Left renal cortex interstitium (tissue), 4 donors: ENCODE results near the gene CDK1. TPM values are rescaled to one million over a fixed set of nuclear protein-coding genes. Genes with fewer than 3 reads are reported as not detected.

Experiments
- DNase-seq, 4 donors: peaks; one replicate each; pipeline ENCODE4 v3.0.0-alpha.2; 2013; ENCODE audit warnings: low read depth in 4 of 4, low spot score in 2 of 4, missing footprints in 1 of 4
- polyA plus RNA-seq, 4 donors: library from polyadenylated mRNA; unstranded; fragments of 120-200 nt; gene quantifications; one replicate each; pipeline ENCODE4 v1.2.1, GENCODE V29; 2013; ENCODE audit not compliant: insufficient read length in 4 of 4

CDK1 gene
- polyA plus RNA-seq, 4 donors, result 64.8 to 80.2 (median 72.3) TPM

GRCh38 chr10:60769406-60769805 is 8.9 kb upstream of the CDK1 start:
- no peak for DNase-seq

DNA sequence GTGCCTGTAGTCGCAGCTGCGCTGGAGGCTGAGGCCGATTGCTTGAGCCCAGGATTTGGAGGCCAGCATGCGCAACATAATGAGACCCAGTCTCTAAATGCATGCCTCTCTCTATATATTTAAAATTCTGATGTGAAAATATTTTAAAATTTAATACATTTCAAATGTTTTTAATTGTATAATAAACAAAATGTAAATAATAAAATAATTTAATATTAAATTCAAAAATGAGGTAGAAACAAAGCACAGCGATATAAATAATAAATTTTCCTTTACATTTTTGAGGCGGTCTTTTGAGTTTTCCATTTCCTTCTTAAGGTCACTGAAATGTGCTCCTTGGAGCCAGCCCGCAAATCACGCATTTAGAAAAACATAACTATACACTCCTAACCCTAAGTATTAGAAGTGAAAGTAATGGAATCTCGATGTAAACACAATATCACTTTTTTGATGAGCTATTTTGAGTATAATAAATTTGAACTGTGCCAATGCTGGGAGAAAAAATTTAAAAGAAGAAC is 523 bp upstream of the CDK1 start:
- no peak for DNase-seq

- no peak for DNase-seq
These were observed 906 bp downstream of the CDK1 start for GRCh38 chr10:60778971-60779796.

DNA sequence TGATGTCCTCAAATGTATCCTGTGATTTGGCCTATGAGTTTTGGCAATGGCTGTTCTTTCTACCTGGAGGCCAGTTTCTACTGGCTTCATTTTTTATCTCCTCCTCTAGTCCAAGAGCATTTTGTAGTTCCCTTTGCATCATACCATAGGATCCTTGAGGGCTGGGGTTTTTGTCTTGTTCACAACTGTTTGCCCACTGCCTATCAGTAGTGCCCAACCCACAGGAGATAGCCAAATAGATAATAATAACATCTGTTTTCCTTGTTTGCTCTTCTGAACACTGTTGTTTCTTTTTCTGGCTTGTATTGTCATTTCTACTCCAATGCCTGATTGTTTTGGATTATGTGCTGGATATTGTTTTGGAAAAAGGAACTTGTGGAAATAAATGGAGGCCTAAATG is 3.4 kb downstream of the CDK1 start:
- no peak for DNase-seq

GRCh38 chr10:60784641-60785040 is 6.4 kb downstream of the CDK1 start:
- no peak for DNase-seq

DNA sequence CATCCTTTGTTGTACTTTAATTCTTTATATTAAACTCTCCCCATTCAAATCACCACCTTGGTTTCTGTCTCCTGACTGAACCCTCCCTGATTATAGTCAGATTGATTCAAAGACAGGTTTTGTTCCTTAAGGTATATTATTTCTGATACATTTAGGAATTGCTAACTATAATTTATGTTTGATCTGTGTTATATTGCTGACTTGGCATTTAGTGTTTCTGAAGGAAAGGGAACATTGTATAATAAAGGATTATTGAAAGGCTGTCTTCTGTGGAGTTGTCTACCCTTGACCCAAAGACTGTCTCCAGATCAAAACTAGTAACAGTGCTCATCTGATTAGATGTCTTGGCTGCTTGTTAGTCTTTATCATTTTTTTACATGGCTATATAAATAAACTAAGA is 10.3 kb downstream of the CDK1 start:
- no peak for DNase-seq

GRCh38 chr10:60789340-60789739 is 11.1 kb downstream of the CDK1 start:
- DNase-seq, result no peak

DNA sequence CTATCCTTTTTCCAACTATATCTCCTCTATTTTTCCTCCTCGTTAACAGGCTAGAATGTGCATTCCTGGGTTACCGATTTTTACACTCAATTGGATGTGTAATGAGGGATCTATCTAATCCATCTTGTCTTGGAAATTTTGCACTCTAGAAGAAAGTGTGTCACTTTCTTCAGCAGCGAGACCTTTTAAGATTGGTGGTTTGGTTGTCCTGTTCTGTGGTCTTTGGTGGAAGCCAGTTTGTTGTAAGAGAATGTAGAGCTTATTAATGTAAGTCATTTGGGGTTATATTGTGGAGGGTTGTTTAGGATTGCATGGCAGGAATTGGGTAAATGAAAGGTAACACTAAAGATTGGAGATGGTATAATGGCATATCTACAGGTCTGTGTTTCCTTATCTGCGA is 16.7 kb downstream of the CDK1 start:
- no peak for DNase-seq

DNA sequence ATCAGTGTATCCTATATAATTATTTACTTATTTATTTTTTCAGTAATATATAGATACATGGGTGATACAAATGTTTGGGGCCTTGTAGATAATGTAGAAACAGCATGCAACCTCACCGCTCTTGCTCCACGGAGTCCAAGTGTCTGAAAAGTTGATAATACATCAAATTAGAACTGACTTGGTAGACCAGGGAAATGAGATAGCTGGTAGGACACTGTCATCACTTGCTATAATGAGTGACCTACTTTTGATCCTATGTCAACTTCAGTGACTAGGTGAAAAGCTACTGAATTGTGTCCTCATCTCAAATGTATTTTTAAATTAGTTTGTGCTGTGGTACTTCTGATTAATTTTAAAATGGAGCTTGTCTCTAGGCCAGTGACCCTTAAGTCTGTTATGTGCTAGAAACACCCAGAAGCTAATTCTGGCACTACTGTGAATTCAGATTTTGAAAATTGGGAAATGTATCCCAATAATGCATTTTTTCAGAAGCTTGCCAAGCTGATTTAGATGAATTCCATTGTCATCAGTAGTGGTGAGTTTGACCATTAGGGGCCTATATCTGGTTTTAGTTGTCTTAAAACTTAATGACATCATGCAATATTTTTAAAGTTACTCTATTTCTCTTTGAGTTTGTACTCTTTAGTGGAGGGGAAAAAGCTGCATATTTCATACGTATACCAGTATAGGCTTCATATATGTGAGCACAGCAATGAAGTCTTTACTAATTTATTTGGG is 17.4 kb downstream of the CDK1 start:
- no peak for DNase-seq

DNA sequence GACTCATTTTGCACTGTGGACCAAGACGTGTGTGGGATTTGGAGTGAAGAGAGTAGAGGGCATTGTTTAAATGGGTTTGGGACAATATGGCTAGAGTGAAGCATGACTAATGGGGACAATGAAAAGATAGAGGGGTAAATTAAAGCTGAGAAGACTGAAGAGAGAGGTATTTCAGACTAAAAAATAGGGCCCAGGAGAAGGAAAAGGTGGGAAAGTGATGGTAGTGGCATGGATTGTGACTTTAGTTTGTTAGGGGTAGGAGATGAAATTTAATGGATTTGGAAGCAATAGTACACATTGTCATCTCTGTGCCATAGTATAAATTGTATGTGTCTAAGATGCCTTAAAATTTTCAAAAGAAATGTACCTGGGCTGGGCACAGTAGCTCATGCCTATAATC is 18.2 kb downstream of the CDK1 start:
- DNase-seq, result no peak

DNA sequence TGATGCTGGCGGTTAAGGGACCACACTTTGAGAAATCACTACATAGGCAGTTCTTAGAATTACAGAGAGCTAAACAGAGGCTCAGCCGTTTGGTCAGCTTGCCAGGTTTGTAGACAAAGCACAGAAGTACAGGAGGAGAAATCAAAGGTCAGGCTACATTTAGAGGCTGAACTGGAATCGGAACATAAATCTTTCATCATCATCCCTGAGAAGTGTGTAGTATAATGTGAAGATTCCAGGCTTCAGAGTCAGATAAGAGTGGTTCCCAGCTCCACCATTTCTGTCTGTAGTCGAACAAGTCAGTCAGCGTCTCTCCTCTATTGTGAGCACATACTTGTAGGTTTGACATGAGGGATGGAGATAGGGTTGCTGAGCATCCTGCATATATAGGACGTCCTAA is 18.9 kb downstream of the CDK1 start:
- no peak for DNase-seq

- no peak for DNase-seq
These were observed 19.8 kb downstream of the CDK1 start for GRCh38 chr10:60798031-60798430.

GRCh38 chr10:60798870-60799269 is 20.6 kb downstream of the CDK1 start:
- no peak for DNase-seq

DNA sequence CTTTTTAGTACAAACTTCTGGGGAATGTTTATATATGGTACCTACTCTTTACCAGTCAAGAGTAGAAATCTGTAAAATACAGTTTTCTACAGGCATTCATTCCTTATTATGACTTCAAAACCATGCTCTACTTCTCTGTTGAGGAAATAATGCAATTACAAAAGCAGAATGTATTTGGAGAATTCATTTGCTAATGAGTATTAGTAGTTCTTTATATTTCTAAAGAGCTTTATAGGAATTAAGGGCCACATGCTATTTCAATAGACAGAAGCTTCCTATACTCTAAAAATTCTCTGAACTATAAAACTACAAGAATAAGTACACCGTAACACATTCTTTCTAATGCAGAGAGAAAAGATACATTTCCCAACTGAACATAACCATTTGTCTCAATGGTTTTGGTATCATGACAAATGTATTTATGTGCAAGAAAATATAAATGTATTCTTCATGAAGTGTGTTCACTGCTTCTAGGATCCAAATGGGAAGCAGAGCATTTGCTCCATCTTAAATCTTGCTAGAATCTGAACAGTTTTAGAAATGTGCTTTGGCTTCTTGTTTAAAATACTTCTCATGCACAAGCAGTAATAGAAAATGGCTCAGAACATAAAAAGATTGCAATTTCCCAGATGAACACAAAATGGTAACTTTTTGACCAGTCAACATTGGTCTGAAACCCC is 21.8 kb downstream of the CDK1 start:
- no peak for DNase-seq

- no peak for DNase-seq
These were observed 22.6 kb downstream of the CDK1 start for GRCh38 chr10:60800918-60801317.

DNA sequence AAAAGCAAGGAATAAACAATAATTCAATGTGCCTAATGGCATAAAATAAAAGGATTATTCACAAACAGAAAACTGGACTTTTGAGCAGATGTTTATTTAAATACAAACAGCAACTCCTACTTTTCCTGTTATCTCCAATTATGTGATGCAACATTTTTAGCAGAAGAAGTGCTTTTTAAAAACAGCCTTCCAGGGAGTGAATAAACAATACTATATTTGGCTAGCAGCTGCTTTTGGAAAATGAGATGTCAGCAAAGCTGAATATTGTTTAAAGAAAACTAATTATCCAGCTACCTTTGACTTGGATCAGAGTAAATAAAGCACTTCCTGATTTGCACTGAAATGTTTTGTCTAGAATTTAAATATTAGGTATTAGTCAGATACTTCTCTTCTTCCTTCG is 23.2 kb downstream of the CDK1 start:
- DNase-seq, result no peak

GRCh38 chr10:60803433-60803832 is 25.2 kb downstream of the CDK1 start:
- no peak for DNase-seq

DNA sequence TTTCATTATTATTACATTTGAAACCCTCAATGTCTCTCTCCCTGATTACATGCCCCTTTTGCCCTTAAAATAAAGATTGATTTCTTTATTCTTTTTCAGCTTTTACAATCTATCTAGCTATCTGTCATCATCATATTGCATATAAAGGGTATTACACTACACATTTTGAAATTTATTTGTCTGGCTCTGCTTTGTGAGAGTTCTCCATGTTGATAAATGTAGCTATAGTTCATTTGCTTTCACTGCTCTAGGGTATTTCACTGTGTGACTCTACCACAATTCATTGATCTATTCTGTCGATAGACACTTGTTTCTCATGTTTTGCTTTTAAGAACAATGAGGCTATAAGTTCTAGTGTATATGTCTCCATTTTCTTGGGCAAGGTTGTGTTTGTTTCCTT is 25.6 kb downstream of the CDK1 start:
- DNase-seq, result no peak

GRCh38 chr10:60806921-60807320 is 28.6 kb downstream of the CDK1 start:
- no peak for DNase-seq

- no peak for DNase-seq
These were observed 29.2 kb downstream of the CDK1 start for GRCh38 chr10:60807499-60807898.

GRCh38 chr10:60808036-60808435 is 29.8 kb downstream of the CDK1 start:
- DNase-seq, result no peak
